ENCODE measurements around the gene PLCB3.
A peak's percentile ranks its signal among the peaks of the same experiment; 100 is the strongest.

- TF ChIP-seq TCF7 (IDR thresholded peaks at IDR 0.05; ENCODE audit: borderline replicate concordance) = no peak
- TF ChIP-seq, protein P1, sequence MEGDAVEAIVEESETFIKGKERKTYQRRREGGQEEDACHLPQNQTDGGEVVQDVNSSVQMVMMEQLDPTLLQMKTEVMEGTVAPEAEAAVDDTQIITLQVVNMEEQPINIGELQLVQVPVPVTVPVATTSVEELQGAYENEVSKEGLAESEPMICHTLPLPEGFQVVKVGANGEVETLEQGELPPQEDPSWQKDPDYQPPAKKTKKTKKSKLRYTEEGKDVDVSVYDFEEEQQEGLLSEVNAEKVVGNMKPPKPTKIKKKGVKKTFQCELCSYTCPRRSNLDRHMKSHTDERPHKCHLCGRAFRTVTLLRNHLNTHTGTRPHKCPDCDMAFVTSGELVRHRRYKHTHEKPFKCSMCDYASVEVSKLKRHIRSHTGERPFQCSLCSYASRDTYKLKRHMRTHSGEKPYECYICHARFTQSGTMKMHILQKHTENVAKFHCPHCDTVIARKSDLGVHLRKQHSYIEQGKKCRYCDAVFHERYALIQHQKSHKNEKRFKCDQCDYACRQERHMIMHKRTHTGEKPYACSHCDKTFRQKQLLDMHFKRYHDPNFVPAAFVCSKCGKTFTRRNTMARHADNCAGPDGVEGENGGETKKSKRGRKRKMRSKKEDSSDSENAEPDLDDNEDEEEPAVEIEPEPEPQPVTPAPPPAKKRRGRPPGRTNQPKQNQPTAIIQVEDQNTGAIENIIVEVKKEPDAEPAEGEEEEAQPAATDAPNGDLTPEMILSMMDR (IDR thresholded peaks at IDR 0.05 in 2 of 3, conservative IDR thresholded peaks at IDR 0.05 in 1 of 3; ENCODE audit: control insufficient read depth in 2 of 3, extremely low read depth in 1 of 3, insufficient read depth in 1 of 3, low read depth in 3 of 3, low read length in 3 of 3) = no peak
- peak in 1 of 2 experiments; percentile 52; a peak in 1 of 3 replicates for TF ChIP-seq EGR1 (IDR thresholded peaks at IDR 0.05; ENCODE audit: borderline replicate concordance in 1 of 2, low read depth in 2 of 2, low read length in 2 of 2)
- TF ChIP-seq, protein P2, sequence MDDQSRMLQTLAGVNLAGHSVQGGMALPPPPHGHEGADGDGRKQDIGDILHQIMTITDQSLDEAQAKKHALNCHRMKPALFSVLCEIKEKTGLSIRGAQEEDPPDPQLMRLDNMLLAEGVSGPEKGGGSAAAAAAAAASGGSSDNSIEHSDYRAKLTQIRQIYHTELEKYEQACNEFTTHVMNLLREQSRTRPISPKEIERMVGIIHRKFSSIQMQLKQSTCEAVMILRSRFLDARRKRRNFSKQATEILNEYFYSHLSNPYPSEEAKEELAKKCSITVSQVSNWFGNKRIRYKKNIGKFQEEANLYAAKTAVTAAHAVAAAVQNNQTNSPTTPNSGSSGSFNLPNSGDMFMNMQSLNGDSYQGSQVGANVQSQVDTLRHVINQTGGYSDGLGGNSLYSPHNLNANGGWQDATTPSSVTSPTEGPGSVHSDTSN (IDR thresholded peaks at IDR 0.05; ENCODE audit: insufficient replicate concordance, low read depth, low read length) = no peak
- TF ChIP-seq, protein P3, sequence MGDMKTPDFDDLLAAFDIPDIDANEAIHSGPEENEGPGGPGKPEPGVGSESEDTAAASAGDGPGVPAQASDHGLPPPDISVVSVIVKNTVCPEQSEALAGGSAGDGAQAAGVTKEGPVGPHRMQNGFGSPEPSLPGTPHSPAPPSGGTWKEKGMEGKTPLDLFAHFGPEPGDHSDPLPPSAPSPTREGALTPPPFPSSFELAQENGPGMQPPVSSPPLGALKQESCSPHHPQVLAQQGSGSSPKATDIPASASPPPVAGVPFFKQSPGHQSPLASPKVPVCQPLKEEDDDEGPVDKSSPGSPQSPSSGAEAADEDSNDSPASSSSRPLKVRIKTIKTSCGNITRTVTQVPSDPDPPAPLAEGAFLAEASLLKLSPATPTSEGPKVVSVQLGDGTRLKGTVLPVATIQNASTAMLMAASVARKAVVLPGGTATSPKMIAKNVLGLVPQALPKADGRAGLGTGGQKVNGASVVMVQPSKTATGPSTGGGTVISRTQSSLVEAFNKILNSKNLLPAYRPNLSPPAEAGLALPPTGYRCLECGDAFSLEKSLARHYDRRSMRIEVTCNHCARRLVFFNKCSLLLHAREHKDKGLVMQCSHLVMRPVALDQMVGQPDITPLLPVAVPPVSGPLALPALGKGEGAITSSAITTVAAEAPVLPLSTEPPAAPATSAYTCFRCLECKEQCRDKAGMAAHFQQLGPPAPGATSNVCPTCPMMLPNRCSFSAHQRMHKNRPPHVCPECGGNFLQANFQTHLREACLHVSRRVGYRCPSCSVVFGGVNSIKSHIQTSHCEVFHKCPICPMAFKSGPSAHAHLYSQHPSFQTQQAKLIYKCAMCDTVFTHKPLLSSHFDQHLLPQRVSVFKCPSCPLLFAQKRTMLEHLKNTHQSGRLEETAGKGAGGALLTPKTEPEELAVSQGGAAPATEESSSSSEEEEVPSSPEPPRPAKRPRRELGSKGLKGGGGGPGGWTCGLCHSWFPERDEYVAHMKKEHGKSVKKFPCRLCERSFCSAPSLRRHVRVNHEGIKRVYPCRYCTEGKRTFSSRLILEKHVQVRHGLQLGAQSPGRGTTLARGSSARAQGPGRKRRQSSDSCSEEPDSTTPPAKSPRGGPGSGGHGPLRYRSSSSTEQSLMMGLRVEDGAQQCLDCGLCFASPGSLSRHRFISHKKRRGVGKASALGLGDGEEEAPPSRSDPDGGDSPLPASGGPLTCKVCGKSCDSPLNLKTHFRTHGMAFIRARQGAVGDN (IDR thresholded peaks at IDR 0.05) = peak; percentile 73
- TF ChIP-seq BHLHE40 (IDR thresholded peaks at IDR 0.05; ENCODE audit: borderline replicate concordance in 1 of 2, low read depth in 2 of 2, low read length in 1 of 2) = 0 out of 4 replicates have a peak, but pooled peaks of 1 of the 2 experiments have one; percentile 19
- TF ChIP-seq SMARCA5 (IDR thresholded peaks at IDR 0.05) = no peak; the same call in none of the 2 replicates
- no peak for TF ChIP-seq ATF3 (IDR thresholded peaks at IDR 0.05; ENCODE audit: borderline replicate concordance, extremely low read depth, low read depth, low read length)
- TF ChIP-seq POLR2AphosphoS2 (IDR thresholded peaks at IDR 0.05; ENCODE audit: low read depth, low read length) = no peak
Observed at GRCh38 chr11:64226507-64227051, 24.8 kb upstream of the PLCB3 start.
